ENCODE results near the gene BACH2.

GRCh38 chr6:89951574-89952104, 345.0 kb downstream of the BACH2 start:
- TF ChIP-seq EZH2 (IDR thresholded peaks at IDR 0.05; ENCODE audit: borderline replicate concordance, insufficient read depth, low read length, poor library complexity, severe bottlenecking) (no peak), CTCF (IDR thresholded peaks at IDR 0.05; ENCODE audit: poor library complexity, severe bottlenecking) (peak; percentile 20), POLR2AphosphoS5 (IDR thresholded peaks at IDR 0.05) (peak; percentile 53), SMC3 (conservative IDR thresholded peaks at IDR 0.05; ENCODE audit: poor library complexity) (peak; percentile 22)
